Mesenteric fat pad (tissue), 1 donor: ENCODE measurements around the gene MALRD1. TPM values are rescaled to one million over a fixed set of nuclear protein-coding genes. Genes with fewer than 3 reads are reported as not detected.

ENCODE experiments used
- DNase-seq: peaks from one replicate; pipeline ENCODE4 v3.0.0-alpha.2; 2020; ENCODE audit warnings: low spot score
- total RNA-seq: library from RNA; stranded (reverse); fragmentation: NEBNext Ultra II Directional; extraction: Animal tissue kit (Norgen Biotek cat#: 25700); gene quantifications from one replicate; pipeline ENCODE4 v1.2.1, GENCODE V29; 2021
- donor health status: DM: yes; HTN: yes; CAD: no.

MALRD1 gene
- total RNA-seq, 1 donor from 2014 or later, result 1.1 TPM

- no peak for DNase-seq
Observed at GRCh38 chr10:19107406-19107805, 58.8 kb downstream of the MALRD1 start.

DNA sequence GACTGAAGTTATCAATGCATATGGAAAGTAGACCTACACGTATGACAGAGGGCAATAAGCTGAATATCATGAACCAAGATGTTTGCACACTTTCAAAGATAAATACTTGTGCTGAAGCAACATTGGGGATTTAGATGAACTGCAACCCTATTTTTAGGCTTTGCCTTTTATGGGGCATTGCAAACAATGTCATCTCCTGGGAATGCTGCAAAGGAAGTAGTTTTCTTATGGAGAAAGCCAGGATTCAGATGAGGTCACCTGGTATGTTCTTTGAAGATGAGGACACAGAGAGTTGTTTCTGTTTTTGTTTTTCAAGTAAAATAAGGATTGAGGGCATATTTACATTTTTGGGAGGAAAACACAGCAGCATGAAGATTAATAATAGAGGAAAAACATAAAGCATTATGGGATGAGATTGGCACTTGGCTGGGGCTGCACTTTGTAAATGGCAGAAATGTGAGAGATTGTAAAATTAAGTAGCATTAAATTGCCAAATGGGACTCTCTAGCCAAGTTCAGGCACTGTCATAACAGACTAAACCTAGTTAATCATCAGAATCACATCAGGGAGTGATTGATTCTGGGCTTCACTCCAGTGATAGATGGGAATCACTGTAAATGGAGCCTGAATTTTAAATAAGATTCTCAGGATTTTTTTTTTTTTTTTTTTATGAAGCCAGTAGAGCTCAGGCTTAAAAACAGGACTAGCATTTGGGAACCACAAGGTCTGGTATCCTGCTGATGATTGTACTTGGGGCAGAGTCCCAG is 63.1 kb downstream of the MALRD1 start:
- no peak for DNase-seq

GRCh38 chr10:19117438-19117837 is 68.8 kb downstream of the MALRD1 start:
- DNase-seq, result no peak

DNA sequence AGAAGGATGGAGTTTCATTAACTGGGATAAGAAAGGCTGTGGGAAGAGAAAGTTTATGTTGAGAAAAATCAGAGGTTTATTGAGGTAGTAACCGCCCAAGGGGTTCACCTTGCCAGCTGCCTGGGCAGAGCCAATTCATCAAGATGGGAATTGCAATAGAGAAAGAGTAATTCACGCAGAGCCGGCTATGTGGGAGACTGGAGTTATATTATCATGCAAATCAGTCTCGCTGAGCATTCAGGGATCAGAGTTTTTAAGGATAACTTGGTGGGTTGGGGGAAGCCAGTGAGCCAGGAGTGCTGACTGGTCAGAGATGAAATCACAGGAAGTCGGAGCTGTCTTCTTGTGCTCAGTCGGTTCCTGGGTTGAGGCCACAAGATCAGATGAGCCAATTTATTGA is 70.6 kb downstream of the MALRD1 start:
- no peak for DNase-seq

DNA sequence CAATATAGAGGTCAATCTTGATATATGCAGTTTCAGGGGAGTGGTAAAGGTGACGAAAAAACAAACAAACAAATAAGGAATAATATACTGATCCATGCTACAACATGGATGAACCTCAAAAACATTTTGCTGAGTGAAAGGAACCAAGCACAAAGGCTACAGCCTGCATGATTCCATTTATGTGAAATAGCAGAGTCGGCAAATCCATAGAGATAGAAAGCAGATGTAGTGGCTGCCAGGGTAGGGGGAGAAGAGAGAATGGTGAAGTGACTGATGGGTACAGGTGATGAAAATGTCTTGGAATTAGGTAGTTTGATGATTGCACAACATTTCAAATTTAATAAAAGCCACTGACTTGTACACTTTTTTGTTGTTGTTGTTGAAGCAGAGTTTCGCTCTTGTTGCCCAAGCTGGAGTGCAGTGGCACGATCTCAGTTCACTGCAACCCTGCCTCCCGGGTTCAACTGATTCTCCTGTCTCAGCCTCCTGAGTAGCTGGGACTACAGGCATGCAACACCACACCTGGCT is 71.8 kb downstream of the MALRD1 start:
- no peak for DNase-seq

GRCh38 chr10:19133992-19134391 is 85.4 kb downstream of the MALRD1 start:
- DNase-seq, result no peak

GRCh38 chr10:19142967-19143366 is 94.4 kb downstream of the MALRD1 start:
- no peak for DNase-seq

GRCh38 chr10:19144206-19144605 is 95.6 kb downstream of the MALRD1 start:
- no peak for DNase-seq

DNA sequence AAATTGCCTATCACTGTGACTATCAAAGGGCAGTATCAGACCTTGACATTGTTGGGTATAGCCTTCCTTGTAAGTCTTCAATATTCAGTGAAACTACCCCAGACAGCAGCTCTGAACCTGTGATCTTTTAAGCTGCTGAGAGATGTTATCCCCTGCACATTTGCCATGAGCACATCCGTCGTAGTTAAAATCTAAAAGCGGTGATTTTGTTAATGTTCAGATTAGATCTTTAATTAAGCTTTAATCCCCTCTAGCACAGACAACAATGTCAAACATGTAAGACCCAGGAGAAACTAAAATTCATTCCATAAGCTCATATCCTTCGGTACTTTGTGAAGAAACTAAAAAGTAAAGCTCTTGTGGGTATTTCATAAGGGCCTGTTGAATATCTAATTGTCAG is 105.8 kb downstream of the MALRD1 start:
- no peak for DNase-seq

DNA sequence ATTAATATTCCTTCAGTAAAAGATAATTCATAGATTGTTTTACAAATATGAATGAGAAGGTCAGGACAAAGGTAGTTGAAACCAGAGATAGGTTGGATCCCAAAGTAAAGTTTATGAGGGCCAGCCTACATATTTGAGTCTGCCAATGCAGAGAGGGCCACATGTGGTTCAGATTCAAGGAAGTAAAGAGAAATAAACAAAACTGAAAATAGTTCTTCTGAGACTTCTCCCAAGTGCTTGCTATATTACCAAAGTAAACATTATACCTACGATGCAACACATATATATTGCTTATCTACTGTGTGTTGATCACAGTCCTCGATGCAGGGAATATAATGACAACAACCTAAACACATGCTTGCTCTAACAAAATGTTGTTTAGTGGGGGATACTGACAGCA is 109.8 kb downstream of the MALRD1 start:
- no peak for DNase-seq

DNA sequence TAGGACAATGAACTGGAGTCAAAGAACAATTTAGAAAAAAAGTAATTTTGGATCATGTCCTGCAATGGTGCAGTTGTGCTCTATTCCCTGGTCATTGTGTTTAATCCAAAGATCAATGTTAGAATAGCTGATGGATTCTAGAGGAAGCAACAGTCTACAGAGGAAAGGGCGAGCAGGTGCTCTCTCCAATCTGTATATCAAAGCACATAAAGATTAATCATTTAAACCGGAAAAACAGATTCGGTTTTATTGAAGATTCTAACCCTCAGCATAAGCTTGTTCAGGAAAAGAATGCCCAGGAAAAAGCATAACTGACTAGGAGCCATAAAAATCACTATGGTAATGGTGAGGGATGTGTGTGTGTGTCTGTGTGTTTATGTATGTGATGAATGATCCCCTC is 110.3 kb downstream of the MALRD1 start:
- DNase-seq, result no peak

DNA sequence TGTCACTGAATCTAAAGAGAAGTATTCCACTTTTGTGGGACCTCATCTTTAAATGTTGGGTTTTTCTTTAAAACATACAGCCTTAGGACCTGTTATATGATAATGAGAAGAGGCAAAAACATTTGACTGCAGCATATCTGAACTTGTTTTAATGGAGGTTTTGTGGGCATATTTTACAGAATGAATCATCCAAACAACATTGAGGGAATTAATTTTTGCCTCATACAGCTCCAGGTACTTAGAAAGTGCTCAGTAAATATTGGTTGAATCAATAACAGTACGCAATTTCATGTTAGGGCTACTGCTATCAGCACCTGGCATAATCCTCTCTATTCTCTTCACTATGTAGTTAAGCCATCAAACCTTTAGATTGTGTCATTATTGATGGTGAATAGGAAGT is 115.9 kb downstream of the MALRD1 start:
- DNase-seq, result no peak

- DNase-seq, result no peak
Observed at GRCh38 chr10:19168584-19168983, 120.0 kb downstream of the MALRD1 start.

- no peak for DNase-seq
Observed at GRCh38 chr10:19169041-19169440, 120.4 kb downstream of the MALRD1 start.

DNA sequence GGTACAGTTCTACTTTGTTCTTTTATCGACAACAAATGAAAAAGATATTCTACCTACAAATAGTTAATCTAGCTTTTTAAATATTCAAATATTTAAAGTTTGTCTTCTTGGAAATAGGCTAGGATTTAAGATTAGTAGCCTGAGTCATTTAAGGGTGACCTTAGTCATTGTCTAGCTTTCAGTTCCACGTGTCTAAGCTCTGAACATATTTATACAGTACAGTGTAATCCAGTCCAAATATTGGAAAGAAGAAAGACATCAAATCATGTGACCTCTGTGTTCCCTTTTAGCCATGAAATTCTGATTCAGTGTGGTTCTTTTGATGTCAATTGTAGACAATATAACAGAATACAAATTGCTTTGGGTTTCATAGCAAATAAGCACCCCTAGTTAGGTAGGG is 121.1 kb downstream of the MALRD1 start:
- no peak for DNase-seq

DNA sequence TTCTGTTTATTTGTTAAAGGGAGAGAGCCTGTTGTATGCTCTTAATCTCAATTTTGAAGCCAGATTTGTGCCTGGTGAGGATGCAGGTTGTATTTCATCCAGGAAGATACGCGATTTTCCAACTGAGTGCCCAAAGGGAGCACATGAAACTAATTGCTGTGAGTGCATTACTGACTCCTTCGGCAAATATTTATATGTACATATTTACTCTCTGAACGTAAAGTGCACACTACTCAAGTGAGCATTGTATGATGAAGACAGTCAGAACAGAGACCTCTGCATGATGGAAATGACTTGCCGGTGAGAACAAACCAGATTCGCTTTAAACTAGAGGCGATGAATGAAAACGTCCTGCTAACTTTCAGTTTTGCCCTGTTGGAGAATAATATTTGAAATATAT is 130.1 kb downstream of the MALRD1 start:
- DNase-seq, result no peak

GRCh38 chr10:19184891-19185290 is 136.3 kb downstream of the MALRD1 start:
- no peak for DNase-seq

DNA sequence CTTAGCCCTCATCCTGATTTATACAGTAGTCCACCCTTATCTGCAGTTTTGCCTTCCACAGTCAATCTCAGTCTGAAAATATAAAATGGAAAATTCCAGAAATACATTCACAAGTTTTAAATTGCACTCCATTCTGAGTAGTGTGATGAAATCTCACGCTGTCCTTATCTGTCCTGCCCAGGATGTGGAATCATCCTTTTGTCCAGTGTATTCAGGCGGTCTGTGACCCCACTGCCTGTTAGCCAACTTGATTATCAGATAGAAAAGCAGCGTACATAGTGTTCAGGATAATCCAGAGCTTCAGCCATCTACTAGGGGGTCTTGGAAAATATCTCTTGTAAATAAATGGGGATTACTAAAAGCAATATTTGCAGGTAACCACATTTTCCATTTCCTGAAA is 146.3 kb downstream of the MALRD1 start:
- no peak for DNase-seq

DNA sequence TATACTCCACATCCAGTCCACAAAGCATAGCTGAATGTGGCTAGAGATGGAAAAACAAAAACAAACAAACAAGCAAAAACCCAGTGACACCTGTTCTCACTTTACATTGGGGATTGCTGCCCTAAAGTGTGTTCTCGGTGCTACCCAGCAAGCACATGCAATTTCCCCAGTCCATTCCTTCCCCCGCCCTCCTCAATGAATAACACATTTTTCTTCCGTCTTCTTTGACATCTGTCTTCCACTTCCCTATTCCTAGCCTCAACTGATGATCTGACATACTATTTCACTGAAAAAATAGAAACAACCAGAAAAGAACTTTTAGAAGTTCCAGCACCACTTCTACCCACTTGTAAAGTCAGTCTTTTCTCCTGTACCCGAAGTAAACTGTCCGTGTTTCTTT is 147.1 kb downstream of the MALRD1 start:
- DNase-seq, result no peak

GRCh38 chr10:19200211-19200610 is 151.6 kb downstream of the MALRD1 start:
- DNase-seq, result no peak

- DNase-seq, result no peak
Observed at GRCh38 chr10:19204246-19204917, 155.8 kb downstream of the MALRD1 start.

DNA sequence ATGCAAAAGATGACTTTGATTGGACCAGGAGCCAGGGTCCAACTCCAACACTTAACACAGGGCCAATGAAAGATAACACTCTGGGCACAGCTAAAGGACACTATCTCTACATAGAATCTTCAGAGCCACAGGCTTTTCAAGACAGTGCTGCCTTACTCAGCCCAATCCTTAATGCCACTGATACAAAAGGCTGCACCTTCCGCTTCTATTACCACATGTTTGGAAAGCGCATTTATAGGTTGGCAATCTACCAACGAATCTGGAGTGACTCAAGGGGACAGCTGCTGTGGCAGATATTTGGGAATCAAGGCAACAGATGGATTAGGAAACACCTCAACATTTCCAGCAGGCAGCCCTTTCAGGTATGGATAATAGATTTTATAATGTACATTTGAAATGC is 160.7 kb downstream of the MALRD1 start:
- DNase-seq, result no peak

DNA sequence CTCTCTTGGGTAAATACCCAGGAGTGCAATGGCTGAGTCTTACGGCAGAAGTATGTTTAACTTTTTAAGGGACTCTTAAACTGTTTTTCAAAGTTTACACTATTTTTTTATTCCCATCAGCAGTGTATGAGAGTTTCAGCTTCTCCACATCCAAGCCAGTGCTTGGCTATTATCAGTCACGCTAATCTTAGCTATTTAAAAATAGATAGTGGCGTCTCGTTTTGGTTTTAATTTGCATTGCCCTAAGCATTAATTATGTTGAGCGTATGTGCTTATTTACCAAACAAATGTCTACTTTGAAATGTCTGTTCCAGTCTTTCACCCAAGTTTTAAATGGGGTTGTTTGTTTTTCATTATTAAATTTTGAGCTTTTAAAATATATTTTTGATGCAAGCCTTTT is 164.0 kb downstream of the MALRD1 start:
- no peak for DNase-seq
